Naive thymus-derived CD4-positive, alpha-beta T cell (primary cell): ENCODE measurements around the gene ARNT2. TPM values are rescaled to one million over a fixed set of nuclear protein-coding genes. Genes with fewer than 3 reads are reported as not detected.
"Not testable (repeated sequence)": the region's sequence is repeated elsewhere in the genome, so short reads cannot be mapped to it uniquely, and the experiment has no call there.

Experiments
- ATAC-seq: fragments of 150-1000 bp; cut with Tn5 transposase; 2 replicates; pipeline ENCODE4 v1.10.0; 2021; ENCODE audit warnings: mild to moderate bottlenecking, moderate library complexity
- CTCF ChIA-PET: fragments of 350-600 bp; sonication (Branson Sonifier 250); formaldehyde crosslinking; loops from one replicate; lab custom pipeline; 2021; ENCODE audit warnings: antibody characterized with exemption; lab: Charles Lee
- POLR2A ChIA-PET: fragments of 350-600 bp; sonication (Branson Sonifier 250); formaldehyde crosslinking; loops from one replicate; lab custom pipeline; 2021; ENCODE audit warnings: antibody characterized with exemption, inconsistent platforms; lab: Charles Lee
- DNase-seq, 9 donors: peaks; one replicate each; pipeline versions ENCODE4 v3.0.0 to v3.0.0-alpha.2; 2020 to 2022; ENCODE audit warnings: mixed read lengths in 1 of 9
- H3K27ac ChIP-seq: one replicate; pipeline ENCODE4 v1.7.0; 2013; ENCODE audit warnings: mild to moderate bottlenecking, low read depth, low read length, moderate library complexity
- H3K27me3 ChIP-seq, 2 donors: one replicate each; pipeline ENCODE4 v1.7.0; 2013; ENCODE audit warnings: low read length in 2 of 2, mild to moderate bottlenecking in 2 of 2, moderate library complexity in 2 of 2; ENCODE audit not compliant: control insufficient read depth in 2 of 2, insufficient read depth in 2 of 2
- H3K36me3 ChIP-seq, 3 experiments: 1 replicate in 2 of 3; 2 replicates in 1 of 3; pipeline ENCODE4 v1.7.0; 2013; ENCODE audit warnings: low read length in 3 of 3, mild to moderate bottlenecking in 3 of 3, moderate library complexity in 1 of 3; ENCODE audit not compliant: insufficient read depth in 3 of 3, control insufficient read depth in 2 of 3
- H3K4me1 ChIP-seq, 2 donors: one replicate each; pipeline ENCODE4 v1.7.0; 2013; ENCODE audit warnings: low read length in 2 of 2, mild to moderate bottlenecking in 2 of 2, moderate library complexity in 1 of 2; ENCODE audit not compliant: control insufficient read depth in 2 of 2, insufficient read depth in 2 of 2
- H3K4me3 ChIP-seq: 2 replicates; pipeline ENCODE4 v1.7.0; 2013; ENCODE audit warnings: mild to moderate bottlenecking, low read length
- H3K9me3 ChIP-seq, 3 experiments: 1 replicate in 2 of 3; 2 replicates in 1 of 3; pipeline ENCODE4 v1.7.0; 2013; ENCODE audit warnings: low read length in 3 of 3; ENCODE audit not compliant: control insufficient read depth in 2 of 3
- H3K27ac Mint-ChIP-seq, 9 donors: one replicate each; pipeline ENCODE4 v1.8.0; 2020 to 2022; ENCODE audit warnings: mixed read lengths in 9 of 9, mild to moderate bottlenecking in 8 of 9, moderate library complexity in 5 of 9, inconsistent platforms in 2 of 9
- H3K27me3 Mint-ChIP-seq, 5 donors: one replicate each; pipeline ENCODE4 v1.8.0; 2021 to 2022; ENCODE audit warnings: mixed read lengths in 5 of 5, mild to moderate bottlenecking in 1 of 5
- H3K36me3 Mint-ChIP-seq, 5 donors: one replicate each; pipeline ENCODE4 v1.8.0; 2020 to 2022; ENCODE audit warnings: mixed read lengths in 5 of 5, mild to moderate bottlenecking in 3 of 5, inconsistent platforms in 1 of 5
- H3K4me1 Mint-ChIP-seq, 7 donors: one replicate each; pipeline ENCODE4 v1.8.0; 2020 to 2022; ENCODE audit warnings: mixed read lengths in 7 of 7, mild to moderate bottlenecking in 3 of 7, inconsistent platforms in 1 of 7
- H3K4me3 Mint-ChIP-seq, 10 donors: one replicate each; pipeline ENCODE4 v1.8.0; 2020 to 2022; ENCODE audit warnings: mild to moderate bottlenecking in 10 of 10, mixed read lengths in 10 of 10, moderate library complexity in 6 of 10, inconsistent platforms in 2 of 10
- H3K9me3 Mint-ChIP-seq, 11 donors: one replicate each; pipeline ENCODE4 v1.8.0; 2020 to 2022; ENCODE audit warnings: mixed read lengths in 11 of 11, mild to moderate bottlenecking in 4 of 11, inconsistent platforms in 1 of 11, moderate library complexity in 1 of 11
- intact Hi-C, 2 donors: fragments of 100-400 bp; cut with micrococcal nuclease; formaldehyde crosslinking; loops; one replicate each; pipeline ENCODE4 v1.15.1; 2023
- polyA plus RNA-seq, 2 donors: library from polyadenylated mRNA; unstranded; fragments of 300-500 nt; fragmentation: Illumina TruSeq; gene quantifications; one replicate each; pipeline ENCODE4 v1.2.3, GENCODE V29; 2021
- total RNA-seq, 6 experiments: library from RNA in 5 of 6; stranded (reverse) in 5 of 6; gene quantifications; 1 replicate in 5 of 6; 2 replicates in 1 of 6; pipeline ENCODE4 v1.2.3 and lab custom pipeline; 2021 to 2026

Gene ARNT2
- total and polyA plus RNA-seq, 7 experiments from 2014 or later, result not detected

DNA sequence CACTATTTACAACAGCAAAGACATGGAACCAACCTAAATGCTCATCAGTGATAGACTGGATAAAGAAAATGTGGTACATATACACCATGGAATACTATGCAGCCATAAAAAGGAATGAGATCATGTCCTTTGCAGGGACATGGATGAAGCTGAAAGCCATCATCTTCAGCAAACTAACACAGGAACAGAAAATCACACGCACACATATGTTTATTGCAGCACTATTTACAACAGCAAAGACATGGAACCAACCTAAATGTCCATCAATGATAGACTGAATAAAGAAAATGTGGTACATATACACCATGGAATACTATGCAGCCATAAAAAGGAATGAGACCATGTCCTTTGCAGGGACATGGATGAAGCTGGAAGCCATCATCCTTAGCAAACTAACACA is 13.2 kb upstream of the ARNT2 start:
- ATAC-seq, result not testable (repeated sequence)

GRCh38 chr15:80395616-80396015 is 8.6 kb upstream of the ARNT2 start:
- H3K4me1 Mint-ChIP-seq, result no peaks in the 10 kb centered on the region
- POLR2A ChIA-PET, result no interaction called here
- no peaks in the 10 kb centered on the region for H3K36me3 Mint-ChIP-seq
- H3K27me3 Mint-ChIP-seq, result peaks cover 24 to 60% (median 53%) of the 10 kb centered on the region in 5 donors
- no peak overlapping the region for H3K4me3 Mint-ChIP-seq
- H3K27ac Mint-ChIP-seq, result no peak overlapping the region
- Histone ChIP-seq H3K36me3 (no peaks in the 10 kb centered on the region), H3K27me3 (no peaks in the 10 kb centered on the region), H3K4me1 (no peaks in the 10 kb centered on the region), H3K27ac (no peak overlapping the region), H3K4me3 (no peak overlapping the region), H3K9me3 (no peaks in the 10 kb centered on the region)
- CTCF ChIA-PET, result no interaction called here
- DNase-seq (no peak), ATAC-seq (no peak)
- intact Hi-C loops, result no loop called here
- H3K9me3 Mint-ChIP-seq, result peaks cover 0 to 6% (median 0%) of the 10 kb centered on the region in 11 donors

More for the DNA sequence above, 13.2 kb upstream of the ARNT2 start:
- POLR2A ChIA-PET, DNase-seq, H3K4me3 Mint-ChIP-seq, H3K4me3 ChIP-seq, H3K27me3 ChIP-seq, H3K27ac ChIP-seq, H3K9me3 ChIP-seq, H3K27ac Mint-ChIP-seq, CTCF ChIA-PET, intact Hi-C loops, H3K4me1 Mint-ChIP-seq, H3K4me1 ChIP-seq, H3K36me3 ChIP-seq, H3K9me3 Mint-ChIP-seq, H3K36me3 Mint-ChIP-seq: not testable (repeated sequence)
- peaks cover 10 to 42% (median 32%) of the 10 kb centered on the region in 5 donors for H3K27me3 Mint-ChIP-seq

- Mint-ChIP-seq H3K27me3 (peaks cover 24 to 57% (median 56%) of the 10 kb centered on the region in 5 donors), H3K4me1 (no peaks in the 10 kb centered on the region), H3K36me3 (no peaks in the 10 kb centered on the region), H3K27ac (no peak overlapping the region), H3K9me3 (peaks cover 0 to 3% (median 0%) of the 10 kb centered on the region in 11 donors), H3K4me3 (no peak overlapping the region)
- Histone ChIP-seq H3K9me3 (no peaks in the 10 kb centered on the region), H3K4me3 (no peak overlapping the region), H3K27me3 (no peaks in the 10 kb centered on the region), H3K4me1 (no peaks in the 10 kb centered on the region), H3K36me3 (no peaks in the 10 kb centered on the region), H3K27ac (no peak overlapping the region)
- ChIA-PET POLR2A (no interaction called here), CTCF (no interaction called here)
- intact Hi-C loops, result no loop called here
- ATAC-seq, result no peak
- DNase-seq, result no peak
Measured at GRCh38 chr15:80396096-80396495, 8.1 kb upstream of the ARNT2 start.

GRCh38 chr15:80399508-80399907 is 4.7 kb upstream of the ARNT2 start:
- Mint-ChIP-seq H3K4me3 (no peak overlapping the region), H3K9me3 (peaks cover 0 to 5% (median 0%) of the 10 kb centered on the region in 11 donors), H3K27me3 (peaks cover 42 to 77% (median 74%) of the 10 kb centered on the region in 5 donors), H3K27ac (no peak overlapping the region), H3K36me3 (no peaks in the 10 kb centered on the region), H3K4me1 (no peaks in the 10 kb centered on the region)
- intact Hi-C loops, result no loop called here
- ChIA-PET POLR2A (no interaction called here), CTCF (no interaction called here)
- no peak for ATAC-seq
- no peaks in the 10 kb centered on the region for H3K27me3 ChIP-seq
- no peaks in the 10 kb centered on the region for H3K36me3 ChIP-seq
- H3K27ac ChIP-seq, result no peak overlapping the region
- H3K4me3 ChIP-seq, result no peak overlapping the region
- DNase-seq, result no peak
- no peaks in the 10 kb centered on the region for H3K9me3 ChIP-seq
- no peaks in the 10 kb centered on the region for H3K4me1 ChIP-seq

DNA sequence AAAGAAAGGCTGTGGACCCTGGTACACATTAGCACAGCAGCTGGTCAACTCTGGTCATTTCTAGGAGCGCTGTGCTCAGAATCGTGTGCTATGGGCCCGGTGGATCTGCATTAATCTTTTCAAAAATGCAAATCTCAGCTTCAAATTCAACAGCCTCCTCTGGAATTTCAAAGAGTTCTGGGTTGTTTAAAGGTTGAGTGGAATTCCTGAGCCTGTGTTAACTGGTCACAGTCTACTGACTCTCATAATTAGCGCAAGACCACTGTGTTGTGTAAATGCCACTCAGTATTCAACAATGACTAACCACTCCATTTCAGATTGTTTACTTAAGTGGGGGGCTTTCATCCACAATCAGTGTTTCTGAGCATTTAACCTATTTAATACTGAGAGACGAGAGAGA is 2.7 kb upstream of the ARNT2 start:
- H3K9me3 ChIP-seq, result no peaks in the 10 kb centered on the region
- no peaks in the 10 kb centered on the region for H3K36me3 ChIP-seq
- H3K4me3 ChIP-seq, result no peak overlapping the region
- Mint-ChIP-seq H3K27ac (no peak overlapping the region), H3K36me3 (peaks cover 0 to 4% (median 0%) of the 10 kb centered on the region in 5 donors), H3K4me3 (no peak overlapping the region), H3K4me1 (peaks cover 0 to 5% (median 5%) of the 10 kb centered on the region in 7 donors), H3K9me3 (peaks cover 0 to 5% (median 0%) of the 10 kb centered on the region in 11 donors), H3K27me3 (peaks cover 55 to 79% (median 70%) of the 10 kb centered on the region in 5 donors)
- ChIA-PET POLR2A (no interaction called here), CTCF (no interaction called here)
- no peak for DNase-seq
- no peak overlapping the region for H3K27ac ChIP-seq
- intact Hi-C loops, result no loop called here
- no peaks in the 10 kb centered on the region for H3K4me1 ChIP-seq
- ATAC-seq, result no peak
- no peaks in the 10 kb centered on the region for H3K27me3 ChIP-seq

- Histone ChIP-seq H3K4me1 (no peaks in the 10 kb centered on the region), H3K9me3 (no peaks in the 10 kb centered on the region), H3K36me3 (no peaks in the 10 kb centered on the region), H3K27ac (no peak overlapping the region), H3K4me3 (no peak overlapping the region), H3K27me3 (no peaks in the 10 kb centered on the region)
- Mint-ChIP-seq H3K4me1 (peaks cover 0 to 5% (median 5%) of the 10 kb centered on the region in 7 donors), H3K36me3 (peaks cover 0 to 4% (median 0%) of the 10 kb centered on the region in 5 donors), H3K4me3 (peak overlapping the region in 1 of 10 donors; percentile 16), H3K27ac (no peak overlapping the region), H3K27me3 (peaks cover 55 to 74% (median 68%) of the 10 kb centered on the region in 5 donors), H3K9me3 (peaks cover 0 to 5% (median 0%) of the 10 kb centered on the region in 11 donors)
- CTCF ChIA-PET, result no interaction called here
- DNase-seq, result no peak
- POLR2A ChIA-PET, result no interaction called here
- intact Hi-C loops, result no loop called here
- ATAC-seq, result no peak
Measured at GRCh38 chr15:80402339-80402738, 1.8 kb upstream of the ARNT2 start.

DNA sequence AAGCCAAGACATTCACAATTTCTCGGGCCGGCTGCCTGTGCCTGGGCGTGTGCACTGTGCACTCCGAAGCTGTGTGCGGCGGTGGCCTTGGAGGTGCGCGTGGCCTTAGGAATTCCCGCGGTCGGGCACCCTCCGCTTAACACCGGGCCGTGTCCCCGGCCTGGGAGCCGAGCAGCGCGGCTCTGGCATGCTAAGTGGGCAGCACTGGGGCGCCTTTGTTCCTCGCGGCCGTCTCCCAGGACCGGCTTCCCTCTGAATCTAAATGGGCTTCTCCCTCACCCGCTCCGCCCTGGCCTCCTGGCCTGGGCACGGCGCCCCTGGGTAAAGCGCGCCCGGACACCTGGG is 498 bp upstream of the ARNT2 start:
- Mint-ChIP-seq H3K4me3 (no peak overlapping the region), H3K36me3 (peaks cover 0 to 4% (median 0%) of the 10 kb centered on the region in 5 donors), H3K27me3 (peaks cover 64 to 76% (median 69%) of the 10 kb centered on the region in 5 donors), H3K4me1 (peaks cover 0 to 5% (median 5%) of the 10 kb centered on the region in 7 donors), H3K27ac (no peak overlapping the region), H3K9me3 (peaks cover 0 to 7% (median 0%) of the 10 kb centered on the region in 11 donors)
- Histone ChIP-seq H3K36me3 (no peaks in the 10 kb centered on the region), H3K27me3 (no peaks in the 10 kb centered on the region), H3K4me1 (no peaks in the 10 kb centered on the region), H3K9me3 (no peaks in the 10 kb centered on the region), H3K4me3 (no peak overlapping the region), H3K27ac (no peak overlapping the region)
- no peak for ATAC-seq
- DNase-seq, result no peak
- CTCF ChIA-PET, result interaction anchor here (0.7 kb wide), 1 partner anchor 43 kb away, joined by 3 read pairs; no protein-coding TSS in a partner anchor
- POLR2A ChIA-PET, result no interaction called here
- intact Hi-C loops, result no loop called here
